ENCODE measurements around the gene RND3.

Gene RND3

DNA sequence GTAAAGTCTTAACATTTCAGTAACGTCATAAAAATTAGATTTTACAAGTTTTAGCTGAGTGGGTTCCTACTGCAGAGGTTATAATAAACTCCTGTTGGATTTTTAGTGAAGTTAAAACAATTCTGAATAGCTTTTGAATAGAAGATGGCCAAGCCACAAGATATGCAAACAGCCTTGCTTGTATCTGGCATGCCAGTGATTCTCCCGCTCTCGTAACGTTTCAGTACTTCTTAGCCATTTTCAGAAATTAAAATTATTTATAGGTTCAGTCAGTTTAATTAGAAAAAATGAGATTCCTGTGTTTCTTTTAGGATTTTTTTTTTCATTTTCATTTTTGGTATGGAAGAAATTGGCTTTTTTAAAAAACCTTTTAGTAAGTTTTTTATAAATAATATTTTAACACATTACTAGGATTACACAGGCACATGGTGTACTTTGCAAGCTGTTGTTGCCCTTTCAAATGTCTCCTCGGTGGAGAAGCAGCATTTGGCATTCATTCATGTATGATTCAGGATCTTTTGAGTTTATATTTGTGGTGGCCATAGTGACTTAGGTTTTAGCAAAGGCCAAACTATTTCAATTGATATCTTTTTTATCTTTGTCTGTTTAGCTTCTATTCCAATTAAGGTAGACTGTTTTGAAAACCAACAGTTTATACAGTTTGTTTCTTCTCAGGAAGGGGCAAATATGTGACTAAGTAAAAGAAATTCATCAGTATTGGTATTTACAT is 30.6 kb upstream of the RND3 start:
- Histone ChIP-seq H3K27ac (ENCODE audit: insufficient read depth in 1 of 2, low read depth in 1 of 2, low read length in 2 of 2, poor library complexity in 1 of 2, severe bottlenecking in 2 of 2) (no peak overlapping the region), H3K4me3 (ENCODE audit: control insufficient read depth in 1 of 7, extremely low read depth in 1 of 7, insufficient read depth in 4 of 7, low read depth in 2 of 7, low read length in 6 of 7) (no peak overlapping the region), H3K4me1 (ENCODE audit: control extremely low read depth in 1 of 4, control insufficient read depth in 4 of 4, insufficient read depth in 4 of 4, low read length in 3 of 4) (no peaks in the 10 kb centered on the region), H3K36me3 (ENCODE audit: control insufficient read depth in 4 of 4, insufficient read depth in 4 of 4, low read length in 3 of 4) (no peaks in the 10 kb centered on the region), H3K27me3 (replicated peaks in 2 of 5; ENCODE audit: control insufficient read depth in 4 of 5, insufficient read depth in 5 of 5, low read length in 4 of 5) (no peaks in the 10 kb centered on the region), H3K9me3 (ENCODE audit: control extremely low read depth in 1 of 5, control insufficient read depth in 4 of 5, insufficient read depth in 2 of 5, low read depth in 1 of 5, low read length in 4 of 5) (no peaks in the 10 kb centered on the region)
- no peak for DNase-seq
- CTCF ChIA-PET: no interaction called here
- POLR2A ChIA-PET: no interaction called here
- no CpG with 5 or more reads among the region's 5 CpGs for WGBS (ENCODE audit: insufficient coverage)

DNA sequence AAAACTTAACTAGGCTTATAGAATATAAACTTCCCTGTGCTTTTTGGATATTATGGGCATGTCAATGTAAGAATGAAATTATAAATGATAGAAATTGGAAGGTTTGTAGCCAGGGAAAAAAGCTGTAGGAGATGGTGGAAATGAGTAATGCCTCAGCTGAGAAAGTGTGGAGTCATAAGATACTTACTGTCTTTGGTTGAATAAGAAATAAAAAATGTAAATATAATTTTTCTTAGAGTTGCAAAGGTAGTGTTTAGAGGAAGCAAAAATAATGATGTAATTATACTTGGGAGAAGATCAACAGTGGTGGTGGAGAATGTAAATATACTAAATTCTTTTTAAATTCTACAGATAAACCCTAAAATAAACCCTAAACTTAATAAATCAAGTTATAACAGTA is 26.2 kb upstream of the RND3 start:
- Histone ChIP-seq H3K36me3 (ENCODE audit: control insufficient read depth in 4 of 4, insufficient read depth in 4 of 4, low read length in 3 of 4) (no peaks in the 10 kb centered on the region), H3K9me3 (ENCODE audit: control extremely low read depth in 1 of 5, control insufficient read depth in 4 of 5, insufficient read depth in 2 of 5, low read depth in 1 of 5, low read length in 4 of 5) (no peaks in the 10 kb centered on the region), H3K4me1 (ENCODE audit: control extremely low read depth in 1 of 4, control insufficient read depth in 4 of 4, insufficient read depth in 4 of 4, low read length in 3 of 4) (no peaks in the 10 kb centered on the region), H3K27me3 (replicated peaks in 2 of 5; ENCODE audit: control insufficient read depth in 4 of 5, insufficient read depth in 5 of 5, low read length in 4 of 5) (no peaks in the 10 kb centered on the region), H3K27ac (ENCODE audit: insufficient read depth in 1 of 2, low read depth in 1 of 2, low read length in 2 of 2, poor library complexity in 1 of 2, severe bottlenecking in 2 of 2) (no peak overlapping the region), H3K4me3 (ENCODE audit: control insufficient read depth in 1 of 7, extremely low read depth in 1 of 7, insufficient read depth in 4 of 7, low read depth in 2 of 7, low read length in 6 of 7) (no peak overlapping the region)
- CTCF ChIA-PET: no interaction called here
- no peak for DNase-seq
- POLR2A ChIA-PET: no interaction called here

DNA sequence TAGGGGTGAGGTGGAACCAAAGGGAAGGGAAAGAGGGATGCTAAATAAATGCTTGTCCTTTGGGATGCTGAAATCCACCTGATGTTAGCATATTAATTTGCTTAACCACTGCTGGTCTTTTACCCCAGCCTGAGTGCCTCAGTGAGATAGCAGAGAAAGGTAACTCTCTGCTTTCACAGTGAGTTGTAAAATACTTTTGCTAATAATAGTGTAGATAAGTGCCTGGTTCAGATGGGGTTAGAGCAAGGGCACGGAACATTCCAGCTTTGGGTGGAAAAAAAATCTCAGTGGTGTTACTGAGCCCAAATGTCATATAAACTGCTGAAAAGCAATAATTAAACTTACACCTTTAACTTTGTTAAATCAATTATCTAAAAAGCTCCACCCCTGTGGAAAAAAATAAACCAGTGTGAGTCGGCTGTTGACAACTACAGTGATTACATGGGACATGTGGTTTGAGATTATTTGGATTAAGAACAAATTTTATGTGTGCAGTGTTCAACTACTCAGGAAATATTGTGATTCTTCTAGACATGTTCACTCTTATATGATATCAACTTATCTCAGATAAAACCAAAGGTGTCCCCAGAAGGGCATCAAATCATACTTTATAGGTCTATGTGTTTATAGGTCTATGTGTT is 21.1 kb upstream of the RND3 start:
- POLR2A ChIA-PET: no interaction called here
- no peaks in the 10 kb centered on the region for H3K36me3 ChIP-seq (ENCODE audit: control insufficient read depth in 4 of 4, insufficient read depth in 4 of 4, low read length in 3 of 4)
- DNase-seq: no peak
- CTCF ChIA-PET: no interaction called here
- H3K4me3 ChIP-seq (ENCODE audit: control insufficient read depth in 1 of 7, extremely low read depth in 1 of 7, insufficient read depth in 4 of 7, low read depth in 2 of 7, low read length in 6 of 7): no peak overlapping the region
- no peaks in the 10 kb centered on the region for H3K4me1 ChIP-seq (ENCODE audit: control extremely low read depth in 1 of 4, control insufficient read depth in 4 of 4, insufficient read depth in 4 of 4, low read length in 3 of 4)
- no peak overlapping the region for H3K27ac ChIP-seq (ENCODE audit: insufficient read depth in 1 of 2, low read depth in 1 of 2, low read length in 2 of 2, poor library complexity in 1 of 2, severe bottlenecking in 2 of 2)
- no peaks in the 10 kb centered on the region for H3K27me3 ChIP-seq (replicated peaks in 2 of 5; ENCODE audit: control insufficient read depth in 4 of 5, insufficient read depth in 5 of 5, low read length in 4 of 5)
- WGBS (ENCODE audit: insufficient coverage): 67% methylated on average over 1 of the region's 2 CpGs
- H3K9me3 ChIP-seq (ENCODE audit: control extremely low read depth in 1 of 5, control insufficient read depth in 4 of 5, insufficient read depth in 2 of 5, low read depth in 1 of 5, low read length in 4 of 5): no peaks in the 10 kb centered on the region

DNA sequence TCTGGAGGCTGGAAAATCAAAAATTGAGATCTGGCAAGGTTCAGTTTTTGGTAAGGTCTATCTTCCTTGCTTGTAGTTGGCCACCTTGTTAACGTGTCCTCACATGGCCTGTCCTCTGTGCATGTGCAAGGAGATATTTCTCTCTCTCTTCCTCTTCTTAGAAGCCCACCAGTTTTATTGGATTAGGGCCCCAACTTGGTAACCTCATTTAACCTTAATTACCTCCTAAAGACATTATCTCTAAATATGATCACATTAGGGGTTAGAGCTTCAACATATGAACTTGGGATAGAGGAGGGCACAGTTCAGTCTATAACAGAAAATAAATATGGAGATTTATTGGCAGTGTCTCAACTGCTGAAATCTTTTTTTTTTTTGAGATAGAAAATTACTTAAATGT is 19.6 kb upstream of the RND3 start:
- POLR2A ChIA-PET: no interaction called here
- Histone ChIP-seq H3K9me3 (ENCODE audit: control extremely low read depth in 1 of 5, control insufficient read depth in 4 of 5, insufficient read depth in 2 of 5, low read depth in 1 of 5, low read length in 4 of 5) (no peaks in the 10 kb centered on the region), H3K36me3 (ENCODE audit: control insufficient read depth in 4 of 4, insufficient read depth in 4 of 4, low read length in 3 of 4) (no peaks in the 10 kb centered on the region), H3K27me3 (replicated peaks in 2 of 5; ENCODE audit: control insufficient read depth in 4 of 5, insufficient read depth in 5 of 5, low read length in 4 of 5) (no peaks in the 10 kb centered on the region), H3K4me3 (ENCODE audit: control insufficient read depth in 1 of 7, extremely low read depth in 1 of 7, insufficient read depth in 4 of 7, low read depth in 2 of 7, low read length in 6 of 7) (no peak overlapping the region), H3K4me1 (ENCODE audit: control extremely low read depth in 1 of 4, control insufficient read depth in 4 of 4, insufficient read depth in 4 of 4, low read length in 3 of 4) (no peaks in the 10 kb centered on the region), H3K27ac (ENCODE audit: insufficient read depth in 1 of 2, low read depth in 1 of 2, low read length in 2 of 2, poor library complexity in 1 of 2, severe bottlenecking in 2 of 2) (no peak overlapping the region)
- WGBS (ENCODE audit: insufficient coverage): 100% methylated on average over 1 of the region's 1 CpG
- no peak for DNase-seq
- CTCF ChIA-PET: interaction anchor here (0.6 to 1.1 kb wide), 2 partner anchors 306 to 1844 kb away, joined by 3 to 4 read pairs; no protein-coding TSS in a partner anchor

DNA sequence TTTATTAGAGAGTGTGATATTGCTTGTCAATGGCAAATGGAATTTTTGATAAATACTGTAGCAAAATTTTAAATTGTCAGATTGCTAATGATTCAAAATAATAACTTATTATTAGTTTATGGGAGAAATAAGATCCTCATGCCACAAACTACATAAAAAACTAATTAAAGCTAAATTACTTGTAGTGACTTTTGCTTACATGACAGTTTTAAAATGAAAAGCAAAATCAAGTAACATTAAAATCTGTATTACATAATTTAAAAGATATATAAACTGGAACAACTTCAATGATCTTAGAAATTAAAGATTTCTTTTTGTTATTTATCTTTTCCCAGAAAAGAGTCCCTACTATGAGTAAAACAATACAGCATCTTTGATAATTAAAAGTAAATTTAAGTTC is 17.7 kb upstream of the RND3 start:
- H3K4me1 ChIP-seq (ENCODE audit: control extremely low read depth in 1 of 4, control insufficient read depth in 4 of 4, insufficient read depth in 4 of 4, low read length in 3 of 4): no peaks in the 10 kb centered on the region
- H3K27ac ChIP-seq (ENCODE audit: insufficient read depth in 1 of 2, low read depth in 1 of 2, low read length in 2 of 2, poor library complexity in 1 of 2, severe bottlenecking in 2 of 2): no peak overlapping the region
- ChIA-PET CTCF (no interaction called here), POLR2A (no interaction called here)
- DNase-seq: no peak
- H3K27me3 ChIP-seq (replicated peaks in 2 of 5; ENCODE audit: control insufficient read depth in 4 of 5, insufficient read depth in 5 of 5, low read length in 4 of 5): no peaks in the 10 kb centered on the region
- H3K9me3 ChIP-seq (ENCODE audit: control extremely low read depth in 1 of 5, control insufficient read depth in 4 of 5, insufficient read depth in 2 of 5, low read depth in 1 of 5, low read length in 4 of 5): no peaks in the 10 kb centered on the region
- no peak overlapping the region for H3K4me3 ChIP-seq (ENCODE audit: control insufficient read depth in 1 of 7, extremely low read depth in 1 of 7, insufficient read depth in 4 of 7, low read depth in 2 of 7, low read length in 6 of 7)
- no peaks in the 10 kb centered on the region for H3K36me3 ChIP-seq (ENCODE audit: control insufficient read depth in 4 of 4, insufficient read depth in 4 of 4, low read length in 3 of 4)

DNA sequence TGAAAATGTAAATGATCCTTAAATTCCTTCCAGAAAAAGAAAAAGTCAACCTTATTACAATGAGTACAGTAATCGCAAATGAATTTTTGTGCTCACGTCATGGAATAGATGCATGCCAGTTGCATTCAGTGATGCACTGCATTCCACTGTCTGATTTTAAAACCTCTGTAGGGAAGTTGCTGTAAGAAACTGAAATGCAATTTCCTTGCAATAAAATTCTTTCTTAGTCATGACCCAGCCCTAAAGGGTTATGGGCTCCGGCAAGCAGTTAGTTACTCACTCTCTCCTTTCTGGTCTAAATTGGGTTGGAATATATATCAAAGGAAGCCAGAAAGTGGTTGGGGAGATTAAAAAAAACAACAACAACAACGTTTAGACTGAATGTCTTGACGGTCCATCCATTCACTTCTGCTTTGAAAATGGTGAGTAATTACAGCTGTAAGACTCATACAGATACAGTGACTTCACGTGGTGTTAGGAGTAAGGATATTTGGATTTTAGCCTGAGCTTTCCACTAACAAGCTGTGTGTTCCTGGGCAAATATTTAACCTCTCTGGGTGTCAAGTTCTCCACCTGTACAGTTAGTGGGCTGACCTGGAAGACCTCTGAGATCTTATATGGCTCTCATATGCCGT is 8.6 kb upstream of the RND3 start:
- Histone ChIP-seq H3K4me1 (ENCODE audit: control extremely low read depth in 1 of 4, control insufficient read depth in 4 of 4, insufficient read depth in 4 of 4, low read length in 3 of 4) (no peaks in the 10 kb centered on the region), H3K27me3 (replicated peaks in 2 of 5; ENCODE audit: control insufficient read depth in 4 of 5, insufficient read depth in 5 of 5, low read length in 4 of 5) (peaks cover 0 to 9% (median 0%) of the 10 kb centered on the region in 5 experiments), H3K4me3 (ENCODE audit: control insufficient read depth in 1 of 7, extremely low read depth in 1 of 7, insufficient read depth in 4 of 7, low read depth in 2 of 7, low read length in 6 of 7) (no peak overlapping the region), H3K36me3 (ENCODE audit: control insufficient read depth in 4 of 4, insufficient read depth in 4 of 4, low read length in 3 of 4) (no peaks in the 10 kb centered on the region), H3K9me3 (ENCODE audit: control extremely low read depth in 1 of 5, control insufficient read depth in 4 of 5, insufficient read depth in 2 of 5, low read depth in 1 of 5, low read length in 4 of 5) (no peaks in the 10 kb centered on the region), H3K27ac (ENCODE audit: insufficient read depth in 1 of 2, low read depth in 1 of 2, low read length in 2 of 2, poor library complexity in 1 of 2, severe bottlenecking in 2 of 2) (no peak overlapping the region)
- CTCF ChIA-PET: no interaction called here
- DNase-seq: no peak
- WGBS (ENCODE audit: insufficient coverage): 86% methylated on average over 1 of the region's 7 CpGs
- POLR2A ChIA-PET: no interaction called here

DNA sequence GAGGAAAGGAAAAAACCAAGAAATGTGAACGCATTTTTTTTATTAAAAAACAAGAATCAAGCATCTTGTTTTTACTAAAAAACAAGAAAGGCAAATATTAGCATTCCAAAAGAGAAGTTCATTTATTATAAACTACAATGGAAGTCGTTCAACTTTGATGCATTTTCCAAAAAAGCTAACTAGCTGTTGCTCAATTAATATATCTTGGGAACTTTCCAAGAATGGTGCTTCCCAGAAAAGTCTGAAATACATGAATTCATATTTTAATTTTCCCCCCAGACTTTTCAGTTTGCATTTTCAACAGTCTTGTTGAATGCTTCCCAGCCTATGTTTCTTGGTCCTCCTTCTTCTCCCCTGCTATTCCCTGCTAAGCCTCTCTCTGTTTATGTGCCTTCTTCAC is 7.5 kb upstream of the RND3 start:
- Histone ChIP-seq H3K4me1 (ENCODE audit: control extremely low read depth in 1 of 4, control insufficient read depth in 4 of 4, insufficient read depth in 4 of 4, low read length in 3 of 4) (no peaks in the 10 kb centered on the region), H3K9me3 (ENCODE audit: control extremely low read depth in 1 of 5, control insufficient read depth in 4 of 5, insufficient read depth in 2 of 5, low read depth in 1 of 5, low read length in 4 of 5) (no peaks in the 10 kb centered on the region), H3K27me3 (replicated peaks in 2 of 5; ENCODE audit: control insufficient read depth in 4 of 5, insufficient read depth in 5 of 5, low read length in 4 of 5) (peaks cover 0 to 13% (median 0%) of the 10 kb centered on the region in 5 experiments), H3K27ac (ENCODE audit: insufficient read depth in 1 of 2, low read depth in 1 of 2, low read length in 2 of 2, poor library complexity in 1 of 2, severe bottlenecking in 2 of 2) (no peak overlapping the region), H3K36me3 (ENCODE audit: control insufficient read depth in 4 of 4, insufficient read depth in 4 of 4, low read length in 3 of 4) (no peaks in the 10 kb centered on the region), H3K4me3 (ENCODE audit: control insufficient read depth in 1 of 7, extremely low read depth in 1 of 7, insufficient read depth in 4 of 7, low read depth in 2 of 7, low read length in 6 of 7) (no peak overlapping the region)
- 67% methylated on average over 1 of the region's 2 CpGs for WGBS (ENCODE audit: insufficient coverage)
- ChIA-PET POLR2A (no interaction called here), CTCF (no interaction called here)
- no peak for DNase-seq
